AG09309 (cell line): ENCODE data around the gene KMT2B.

Experiments
- DNase-seq: peaks from one replicate; pipeline ENCODE4 v3.0.0-alpha.2; 2010; ENCODE audit warnings: low read depth
- H3K4me3 ChIP-seq: 2 replicates; pipeline ENCODE4 v1.5.1; 2011; ENCODE audit warnings: mild to moderate bottlenecking, low read depth, low read length, moderate library complexity; ENCODE audit not compliant: control insufficient read depth
- TF ChIP-seq, protein P1 (sequence below): IDR thresholded peaks from 2 replicates; pipeline ENCODE4 v1.5.1; 2011; ENCODE audit warnings: mild to moderate bottlenecking, low read depth, low read length, inconsistent platforms; ENCODE audit not compliant: insufficient read depth, control insufficient read depth; ENCODE audit errors: missing control alignments

KMT2B gene

DNA sequence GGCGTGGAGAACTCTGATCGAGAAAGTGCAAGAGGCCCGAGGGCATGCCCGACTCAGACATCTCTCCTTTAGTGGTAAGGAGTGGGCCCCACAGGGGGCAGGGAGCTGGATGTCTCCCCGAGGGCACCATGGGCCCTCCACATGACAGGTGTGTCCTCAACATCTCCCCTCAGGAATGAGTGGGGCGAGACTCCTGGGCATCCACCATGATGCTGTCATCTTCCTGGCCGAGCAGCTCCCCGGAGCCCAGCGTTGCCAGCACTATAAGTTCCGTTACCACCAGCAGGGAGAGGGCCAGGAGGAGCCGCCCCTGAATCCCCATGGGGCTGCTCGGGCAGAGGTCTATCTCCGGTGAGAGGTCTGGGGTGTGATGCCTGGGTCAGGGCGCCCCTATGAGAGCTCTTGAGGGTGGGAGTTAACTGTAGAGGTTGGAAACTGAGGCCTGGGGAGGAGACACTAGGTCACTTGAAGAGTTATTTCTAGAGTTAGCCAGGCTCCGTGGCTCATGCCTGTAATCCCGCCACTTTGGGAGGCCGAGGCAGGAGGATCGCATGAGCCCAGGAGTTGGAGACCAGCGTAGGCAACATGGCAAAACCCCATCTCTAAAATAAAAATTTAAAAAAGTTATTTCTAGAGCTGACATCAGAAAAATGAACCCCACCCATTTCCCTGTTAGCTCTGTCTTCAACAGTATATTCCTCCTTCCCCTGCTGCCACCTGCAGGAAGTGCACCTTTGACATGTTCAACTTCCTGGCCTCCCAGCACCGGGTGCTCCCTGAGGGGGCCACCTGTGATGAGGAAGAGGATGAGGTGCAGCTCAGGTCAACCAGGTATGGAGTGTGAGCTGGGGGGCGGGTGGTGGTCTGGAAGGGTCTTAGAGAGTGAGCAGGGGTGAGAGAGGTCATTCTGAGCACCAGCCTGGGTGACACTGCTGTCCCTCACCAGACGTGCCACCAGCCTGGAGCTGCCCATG is 19.4 kb downstream of the KMT2B start:
- H3K4me3 ChIP-seq: no peak overlapping the region
- no peak for DNase-seq
- TF ChIP-seq, protein P1, sequence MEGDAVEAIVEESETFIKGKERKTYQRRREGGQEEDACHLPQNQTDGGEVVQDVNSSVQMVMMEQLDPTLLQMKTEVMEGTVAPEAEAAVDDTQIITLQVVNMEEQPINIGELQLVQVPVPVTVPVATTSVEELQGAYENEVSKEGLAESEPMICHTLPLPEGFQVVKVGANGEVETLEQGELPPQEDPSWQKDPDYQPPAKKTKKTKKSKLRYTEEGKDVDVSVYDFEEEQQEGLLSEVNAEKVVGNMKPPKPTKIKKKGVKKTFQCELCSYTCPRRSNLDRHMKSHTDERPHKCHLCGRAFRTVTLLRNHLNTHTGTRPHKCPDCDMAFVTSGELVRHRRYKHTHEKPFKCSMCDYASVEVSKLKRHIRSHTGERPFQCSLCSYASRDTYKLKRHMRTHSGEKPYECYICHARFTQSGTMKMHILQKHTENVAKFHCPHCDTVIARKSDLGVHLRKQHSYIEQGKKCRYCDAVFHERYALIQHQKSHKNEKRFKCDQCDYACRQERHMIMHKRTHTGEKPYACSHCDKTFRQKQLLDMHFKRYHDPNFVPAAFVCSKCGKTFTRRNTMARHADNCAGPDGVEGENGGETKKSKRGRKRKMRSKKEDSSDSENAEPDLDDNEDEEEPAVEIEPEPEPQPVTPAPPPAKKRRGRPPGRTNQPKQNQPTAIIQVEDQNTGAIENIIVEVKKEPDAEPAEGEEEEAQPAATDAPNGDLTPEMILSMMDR: peak; percentile 10

DNA sequence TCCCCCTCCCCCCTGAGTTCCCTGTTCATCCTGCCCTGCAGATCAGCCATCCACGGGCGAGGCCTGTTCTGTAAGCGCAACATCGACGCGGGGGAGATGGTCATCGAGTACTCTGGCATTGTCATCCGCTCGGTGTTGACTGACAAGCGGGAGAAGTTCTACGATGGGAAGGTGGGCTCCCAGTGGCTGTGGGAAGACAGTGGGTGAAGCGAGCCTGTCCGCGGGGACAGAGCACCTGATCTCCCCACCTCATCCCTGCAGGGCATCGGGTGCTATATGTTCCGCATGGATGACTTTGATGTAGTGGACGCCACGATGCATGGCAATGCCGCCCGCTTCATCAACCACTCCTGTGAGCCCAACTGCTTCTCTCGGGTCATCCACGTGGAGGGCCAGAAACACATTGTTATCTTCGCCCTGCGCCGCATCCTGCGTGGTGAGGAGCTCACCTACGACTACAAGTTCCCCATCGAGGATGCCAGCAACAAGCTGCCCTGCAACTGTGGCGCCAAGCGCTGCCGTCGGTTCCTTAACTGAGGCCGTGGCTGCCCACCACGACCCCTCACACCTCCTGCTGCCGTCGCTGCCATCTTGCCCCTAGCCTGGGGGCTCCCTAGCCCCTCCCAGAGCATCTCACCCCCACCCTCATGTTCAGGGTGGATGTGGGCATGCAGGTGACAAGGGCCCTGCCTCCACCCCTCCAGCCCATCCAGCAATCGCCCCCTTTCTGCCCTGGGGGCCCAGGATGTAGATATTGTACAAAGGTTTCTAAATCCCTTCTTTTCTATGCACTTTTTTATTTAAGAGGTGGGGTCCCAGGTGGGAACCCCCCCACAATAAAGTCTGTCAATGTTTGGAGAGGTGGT is 20.5 kb downstream of the KMT2B start:
- no peak for DNase-seq
- TF ChIP-seq, protein P1: no peak
- no peak overlapping the region for H3K4me3 ChIP-seq

DNA sequence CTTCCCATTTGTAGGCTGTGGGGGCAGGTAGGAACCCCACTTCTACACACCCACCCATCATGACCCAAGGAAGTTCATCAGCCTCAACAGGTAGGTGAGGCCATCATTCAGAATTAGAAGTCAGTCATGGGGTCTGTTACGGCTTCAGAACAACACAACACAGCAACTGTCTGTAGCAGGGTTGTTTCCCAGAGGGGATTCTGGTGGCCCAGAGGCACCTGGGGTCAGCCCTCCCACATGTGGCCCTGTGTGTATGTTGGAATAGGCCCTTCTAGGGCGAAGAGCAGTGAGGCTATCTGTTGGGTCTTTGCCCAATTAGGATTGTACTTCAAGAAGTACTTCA is 21.1 kb downstream of the KMT2B start:
- no peak overlapping the region for H3K4me3 ChIP-seq
- TF ChIP-seq, protein P1: no peak
- DNase-seq: no peak

DNA sequence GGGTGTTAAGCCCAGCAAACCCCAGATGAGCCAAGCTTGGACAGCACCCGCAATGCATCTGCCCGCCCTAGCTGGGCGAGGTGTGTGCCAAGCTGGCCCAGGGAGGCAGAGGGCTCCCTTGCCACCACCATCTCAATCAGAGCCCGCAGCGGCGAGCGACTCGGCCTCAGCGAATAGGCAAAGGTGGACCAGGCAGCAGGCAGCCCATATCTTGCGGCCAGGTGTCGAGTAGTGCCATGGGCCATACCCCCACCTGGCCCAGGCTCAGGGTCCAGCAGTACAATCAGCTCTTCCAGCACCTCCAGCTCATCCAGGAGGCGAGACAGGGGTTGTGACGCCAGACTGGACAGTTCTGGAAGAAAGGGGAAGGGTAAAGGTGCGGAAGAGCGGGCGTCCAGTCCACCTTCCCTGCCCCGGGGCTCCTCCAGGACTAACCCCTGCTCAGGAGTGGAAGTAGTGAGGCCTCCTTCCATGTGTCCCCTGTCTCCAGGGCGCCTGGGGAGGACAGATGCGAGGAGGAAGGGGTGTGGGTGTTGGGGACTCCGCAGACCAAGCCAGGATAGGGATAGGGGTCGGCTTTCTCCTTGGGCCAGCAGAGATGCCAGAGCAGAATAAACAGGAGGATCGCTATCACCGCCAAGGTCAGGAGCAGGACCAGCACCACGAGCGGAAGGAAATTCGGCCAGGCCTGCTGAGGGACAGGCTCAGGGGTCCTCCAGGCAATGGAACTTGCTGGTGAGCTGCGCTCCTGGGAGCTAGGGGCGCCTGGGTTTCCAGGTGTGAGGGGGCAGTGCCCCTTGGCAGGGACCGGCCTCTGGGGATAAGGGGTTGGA is 21.7 kb downstream of the KMT2B start:
- peak overlapping the region; percentile 66 for H3K4me3 ChIP-seq
- TF ChIP-seq, protein P1: no peak
- no peak for DNase-seq

DNA sequence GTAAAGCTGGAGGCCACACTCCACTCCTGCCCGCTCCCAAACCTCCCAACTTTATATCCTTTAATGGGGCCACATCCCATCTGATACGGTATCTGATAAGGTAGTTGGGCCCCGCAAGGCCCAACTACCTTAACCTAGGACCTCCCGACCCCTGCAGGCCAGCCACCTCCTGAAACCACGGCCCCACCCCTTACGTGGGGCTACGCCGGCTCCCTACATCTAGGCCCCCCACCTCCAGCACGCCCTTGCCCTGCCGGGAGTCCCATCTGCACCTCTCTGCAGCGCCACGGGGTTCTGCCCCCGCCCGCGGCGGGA is 22.3 kb downstream of the KMT2B start:
- H3K4me3 ChIP-seq: peak overlapping the region; percentile 66
- TF ChIP-seq, protein P1: no peak
- DNase-seq: no peak
